Neural cell (in vitro differentiated cells): ENCODE results near the gene SLCO4A1.

ENCODE experiments used
- CTCF ChIP-seq: fragments of 450-650 bp; IDR thresholded peaks from 2 replicates; pipeline ENCODE4 v1.5.1; 2014; ENCODE audit warnings: antibody characterized with exemption, mild to moderate bottlenecking, moderate library complexity; ENCODE audit not compliant: poor library complexity, severe bottlenecking
- EP300 ChIP-seq: fragments of 450-650 bp; conservative IDR thresholded peaks from 2 replicates; pipeline ENCODE4 v1.6.1; 2014; ENCODE audit warnings: antibody characterized with exemption, mild to moderate bottlenecking, moderate library complexity; ENCODE audit not compliant: poor library complexity, severe bottlenecking
- EZH2 ChIP-seq: fragments of 200-600, 300-800 bp; shearing (Covaris generic), sonication (generic); IDR thresholded peaks from 2 replicates; pipeline ENCODE4 v1.6.1; 2014; ENCODE audit warnings: antibody characterized with exemption, low read length, borderline replicate concordance, mild to moderate bottlenecking; ENCODE audit not compliant: insufficient read depth, poor library complexity, severe bottlenecking
- SMC3 ChIP-seq: fragments of 450-650 bp; conservative IDR thresholded peaks from 2 replicates; pipeline ENCODE4 v1.6.1; 2014; ENCODE audit warnings: antibody characterized with exemption, mild to moderate bottlenecking, moderate library complexity; ENCODE audit not compliant: poor library complexity
- TAF1 ChIP-seq: IDR thresholded peaks from 2 replicates; pipeline ENCODE4 v1.6.1; 2012; ENCODE audit warnings: low read depth

GRCh38 chr20:62689861-62690260 is 47.6 kb downstream of the SLCO4A1 start:
- TF ChIP-seq EP300 (no peak), EZH2 (no peak), TAF1 (no peak), CTCF (no peak), SMC3 (no peak)
